Nephron progenitor cell (in vitro differentiated cells): Measurements from ENCODE around the gene DCLK3.

ENCODE experiments used
- DNase-seq: peaks from one replicate; pipeline ENCODE4 v3.0.0; 2021
- H3K27ac Mint-ChIP-seq: 2 replicates; pipeline ENCODE4 v1.8.0; 2021; ENCODE audit warnings: mild to moderate bottlenecking, moderate library complexity, mixed read lengths
- H3K27me3 Mint-ChIP-seq: 2 replicates; pipeline ENCODE4 v1.8.0; 2021; ENCODE audit warnings: mild to moderate bottlenecking, low read depth, mixed read lengths; ENCODE audit not compliant: poor library complexity
- H3K36me3 Mint-ChIP-seq: 2 replicates; pipeline ENCODE4 v1.8.0; 2021; ENCODE audit warnings: low read depth, mixed read lengths
- H3K4me1 Mint-ChIP-seq: 2 replicates; pipeline ENCODE4 v1.8.0; 2021; ENCODE audit warnings: mixed read lengths
- H3K4me3 Mint-ChIP-seq: 2 replicates; pipeline ENCODE4 v1.8.0; 2021; ENCODE audit warnings: mild to moderate bottlenecking, moderate library complexity, mixed read lengths
- H3K9me3 Mint-ChIP-seq: 2 replicates; pipeline ENCODE4 v1.8.0; 2021; ENCODE audit warnings: mild to moderate bottlenecking, moderate library complexity, mixed read lengths
- TF ChIP-seq, protein P1 (sequence below): fragments of 200-600 bp; sonication (generic); IDR thresholded peaks from 2 replicates; pipeline ENCODE4 v1.5.0; 2021; ENCODE audit warnings: antibody characterized with exemption

Gene DCLK3

DNA sequence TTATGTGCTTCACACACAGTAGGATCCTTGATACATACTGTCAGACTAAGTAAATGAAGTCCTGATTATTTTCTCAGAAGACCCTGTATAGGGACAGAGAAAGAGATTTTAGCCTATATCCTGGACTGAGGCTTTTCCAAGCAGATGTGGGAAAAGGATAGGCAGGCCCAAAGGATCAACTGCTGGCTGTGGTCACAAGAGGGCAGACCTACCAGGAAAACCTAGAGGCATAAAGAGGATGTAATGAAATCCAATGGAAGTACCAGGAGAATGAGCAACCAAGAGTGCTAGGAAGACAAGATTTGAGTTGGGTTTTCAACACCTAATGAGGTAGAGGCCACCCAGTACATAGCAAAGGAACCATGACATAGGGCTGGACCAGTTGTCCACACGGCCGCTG is 23.1 kb downstream of the DCLK3 start:
- Mint-ChIP-seq H3K4me1 (no peaks in the 10 kb centered on the region), H3K36me3 (no peaks in the 10 kb centered on the region), H3K27ac (no peak overlapping the region), H3K4me3 (no peak overlapping the region), H3K9me3 (no peaks in the 10 kb centered on the region), H3K27me3 (peaks cover 6% of the 10 kb centered on the region)
- DNase-seq: no peak
- TF ChIP-seq, protein P1, sequence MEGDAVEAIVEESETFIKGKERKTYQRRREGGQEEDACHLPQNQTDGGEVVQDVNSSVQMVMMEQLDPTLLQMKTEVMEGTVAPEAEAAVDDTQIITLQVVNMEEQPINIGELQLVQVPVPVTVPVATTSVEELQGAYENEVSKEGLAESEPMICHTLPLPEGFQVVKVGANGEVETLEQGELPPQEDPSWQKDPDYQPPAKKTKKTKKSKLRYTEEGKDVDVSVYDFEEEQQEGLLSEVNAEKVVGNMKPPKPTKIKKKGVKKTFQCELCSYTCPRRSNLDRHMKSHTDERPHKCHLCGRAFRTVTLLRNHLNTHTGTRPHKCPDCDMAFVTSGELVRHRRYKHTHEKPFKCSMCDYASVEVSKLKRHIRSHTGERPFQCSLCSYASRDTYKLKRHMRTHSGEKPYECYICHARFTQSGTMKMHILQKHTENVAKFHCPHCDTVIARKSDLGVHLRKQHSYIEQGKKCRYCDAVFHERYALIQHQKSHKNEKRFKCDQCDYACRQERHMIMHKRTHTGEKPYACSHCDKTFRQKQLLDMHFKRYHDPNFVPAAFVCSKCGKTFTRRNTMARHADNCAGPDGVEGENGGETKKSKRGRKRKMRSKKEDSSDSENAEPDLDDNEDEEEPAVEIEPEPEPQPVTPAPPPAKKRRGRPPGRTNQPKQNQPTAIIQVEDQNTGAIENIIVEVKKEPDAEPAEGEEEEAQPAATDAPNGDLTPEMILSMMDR: peak; percentile 12

DNA sequence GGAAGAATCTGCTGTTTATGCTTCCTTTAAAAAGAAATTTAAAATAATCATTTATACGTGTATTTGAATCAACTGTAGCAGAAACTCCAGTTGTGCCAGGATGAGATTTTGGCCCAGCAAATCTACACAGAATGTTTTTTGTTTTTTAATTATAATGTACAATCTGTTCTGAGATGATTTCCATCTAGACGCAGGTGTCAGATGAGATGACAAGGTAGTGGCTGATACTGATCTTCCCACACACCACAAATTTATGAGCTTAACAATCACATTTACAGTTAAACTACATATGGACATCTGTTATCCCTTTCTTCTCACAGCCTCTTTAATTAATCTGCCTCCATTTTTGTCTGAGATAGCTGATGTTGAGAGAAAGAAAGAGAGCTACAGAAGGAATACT is 23.6 kb downstream of the DCLK3 start:
- no peaks in the 10 kb centered on the region for H3K4me1 Mint-ChIP-seq
- H3K36me3 Mint-ChIP-seq: no peaks in the 10 kb centered on the region
- H3K27ac Mint-ChIP-seq: no peak overlapping the region
- DNase-seq: no peak
- peaks cover 6% of the 10 kb centered on the region for H3K27me3 Mint-ChIP-seq
- TF ChIP-seq, protein P1: no peak
- H3K9me3 Mint-ChIP-seq: no peaks in the 10 kb centered on the region
- H3K4me3 Mint-ChIP-seq: no peak overlapping the region

DNA sequence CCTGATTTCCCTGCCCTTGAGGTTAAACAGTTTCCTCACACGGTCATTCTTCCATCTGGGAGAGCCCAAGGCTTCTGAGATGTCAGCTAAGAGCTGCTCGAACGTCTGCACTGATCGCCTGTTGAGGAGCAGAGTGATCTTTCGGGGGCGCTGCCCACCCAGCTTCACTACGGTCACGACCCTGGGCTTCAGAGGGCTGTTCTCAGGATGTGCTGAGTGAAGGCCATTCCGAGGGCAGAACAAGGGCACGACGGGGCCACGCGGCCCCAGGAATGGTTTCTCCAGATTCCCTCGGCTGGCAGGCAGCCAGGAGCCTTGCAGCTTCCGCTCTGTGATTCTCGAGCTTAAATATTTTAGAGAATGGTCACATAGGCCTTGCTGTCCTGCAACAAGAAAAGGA is 25.7 kb downstream of the DCLK3 start:
- TF ChIP-seq, protein P1: no peak
- peaks cover 6% of the 10 kb centered on the region for H3K27me3 Mint-ChIP-seq
- no peak for DNase-seq
- H3K4me1 Mint-ChIP-seq: no peaks in the 10 kb centered on the region
- H3K4me3 Mint-ChIP-seq: no peak overlapping the region
- H3K27ac Mint-ChIP-seq: no peak overlapping the region
- no peaks in the 10 kb centered on the region for H3K36me3 Mint-ChIP-seq
- H3K9me3 Mint-ChIP-seq: no peaks in the 10 kb centered on the region

DNA sequence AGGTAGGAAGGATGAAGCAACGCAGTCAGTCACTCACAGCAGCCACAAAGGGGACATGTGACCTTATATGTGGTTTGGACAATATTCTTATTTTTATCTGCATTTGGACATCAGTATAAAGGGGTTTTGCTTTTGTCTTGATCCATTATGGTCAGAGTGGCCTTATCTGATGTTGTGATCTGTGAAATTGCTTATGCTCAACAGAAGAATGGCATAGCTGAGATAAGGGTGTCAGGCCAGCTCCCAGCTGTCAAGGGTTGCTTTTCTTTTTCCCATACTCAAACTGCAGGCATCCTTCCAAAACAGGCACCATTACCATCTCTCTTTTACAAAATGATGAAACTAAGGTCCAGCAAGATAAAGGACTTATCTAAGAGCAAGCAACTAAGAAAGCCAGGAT is 28.1 kb downstream of the DCLK3 start:
- Mint-ChIP-seq H3K4me1 (peaks cover 6% of the 10 kb centered on the region), H3K4me3 (no peak overlapping the region), H3K27ac (no peak overlapping the region), H3K36me3 (no peaks in the 10 kb centered on the region), H3K27me3 (peaks cover 15% of the 10 kb centered on the region), H3K9me3 (no peaks in the 10 kb centered on the region)
- DNase-seq: no peak
- TF ChIP-seq, protein P1: no peak

DNA sequence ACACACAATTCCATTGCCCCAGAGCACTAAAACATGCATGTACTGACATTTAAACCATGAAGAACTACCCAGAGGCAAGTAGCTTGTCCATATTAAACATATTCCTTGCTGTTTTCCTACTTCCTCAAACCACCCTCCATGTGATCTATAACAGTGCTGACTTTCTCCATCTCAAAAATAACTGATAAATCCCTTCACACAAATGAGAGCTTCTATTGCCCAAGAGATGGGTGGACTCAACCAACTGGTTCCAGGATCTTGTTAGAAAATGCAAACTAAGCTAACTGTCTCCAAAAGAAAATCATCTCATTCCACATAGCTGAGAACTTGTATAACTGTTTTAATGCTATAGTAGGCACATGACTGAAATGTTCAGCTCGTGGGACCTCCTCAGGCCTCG is 29.6 kb downstream of the DCLK3 start:
- no peak overlapping the region for H3K4me3 Mint-ChIP-seq
- DNase-seq: no peak
- no peaks in the 10 kb centered on the region for H3K36me3 Mint-ChIP-seq
- peaks cover 6% of the 10 kb centered on the region for H3K4me1 Mint-ChIP-seq
- no peaks in the 10 kb centered on the region for H3K9me3 Mint-ChIP-seq
- peaks cover 15% of the 10 kb centered on the region for H3K27me3 Mint-ChIP-seq
- TF ChIP-seq, protein P1: no peak
- no peak overlapping the region for H3K27ac Mint-ChIP-seq

DNA sequence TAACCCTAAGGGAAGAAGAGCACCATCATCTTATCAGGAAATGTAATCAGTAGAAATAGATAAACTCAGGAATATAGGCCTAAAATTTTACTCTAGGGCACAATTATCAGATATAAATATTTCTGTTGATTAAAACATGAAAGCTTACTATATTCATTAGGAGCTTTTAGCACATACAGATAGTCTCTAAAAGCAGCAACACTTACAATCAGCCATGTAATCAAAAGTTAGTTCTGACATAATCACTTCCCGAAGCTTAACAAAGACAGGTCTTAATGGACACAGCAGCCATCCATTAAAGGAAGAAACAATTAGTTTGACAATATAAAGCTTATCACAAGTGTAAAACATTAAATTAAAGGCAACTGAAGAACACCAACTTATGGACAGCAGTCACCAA is 30.6 kb downstream of the DCLK3 start:
- H3K9me3 Mint-ChIP-seq: no peaks in the 10 kb centered on the region
- peaks cover 6% of the 10 kb centered on the region for H3K4me1 Mint-ChIP-seq
- TF ChIP-seq, protein P1: no peak
- no peak overlapping the region for H3K4me3 Mint-ChIP-seq
- H3K27me3 Mint-ChIP-seq: peaks cover 20% of the 10 kb centered on the region
- no peak for DNase-seq
- H3K36me3 Mint-ChIP-seq: no peaks in the 10 kb centered on the region
- H3K27ac Mint-ChIP-seq: no peak overlapping the region
